ENCODE results near the gene PCDHB11. TPM values are rescaled to one million over a fixed set of nuclear protein-coding genes. Genes with fewer than 3 reads are reported as not detected.
"Not testable (repeated sequence)": the region's sequence is repeated elsewhere in the genome, so short reads cannot be mapped to it uniquely, and the experiment has no call there.

The PCDHB11 gene
- total RNA-seq, 1 donor from 2014 or later = 0.13 TPM

- DNase-seq (ENCODE audit: low read depth, low spot score) = no peak
These were observed 37.3 kb downstream of the PCDHB11 start for GRCh38 chr5:141236516-141237313.

DNA sequence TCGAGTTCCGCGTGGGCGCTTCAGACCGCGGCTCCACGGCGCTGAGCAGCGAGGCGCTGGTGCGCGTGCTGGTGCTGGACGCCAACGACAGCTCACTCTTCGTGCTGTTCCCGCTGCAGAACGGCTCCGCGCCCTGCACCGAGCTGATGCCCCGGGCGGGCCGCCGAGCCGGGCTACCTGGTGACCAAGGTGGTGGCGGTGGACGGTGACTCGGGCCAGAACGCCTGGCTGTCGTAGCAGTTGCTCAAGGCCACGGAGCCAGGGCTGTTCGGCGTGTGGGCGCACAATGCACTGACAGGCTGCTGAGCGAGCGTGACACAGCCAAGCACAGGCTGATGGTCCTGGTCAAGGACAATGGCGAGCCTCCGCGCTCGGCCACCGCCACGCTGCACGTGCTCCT, 42.1 kb downstream of the PCDHB11 start:
- no peak for DNase-seq (ENCODE audit: low read depth, low spot score)

DNA sequence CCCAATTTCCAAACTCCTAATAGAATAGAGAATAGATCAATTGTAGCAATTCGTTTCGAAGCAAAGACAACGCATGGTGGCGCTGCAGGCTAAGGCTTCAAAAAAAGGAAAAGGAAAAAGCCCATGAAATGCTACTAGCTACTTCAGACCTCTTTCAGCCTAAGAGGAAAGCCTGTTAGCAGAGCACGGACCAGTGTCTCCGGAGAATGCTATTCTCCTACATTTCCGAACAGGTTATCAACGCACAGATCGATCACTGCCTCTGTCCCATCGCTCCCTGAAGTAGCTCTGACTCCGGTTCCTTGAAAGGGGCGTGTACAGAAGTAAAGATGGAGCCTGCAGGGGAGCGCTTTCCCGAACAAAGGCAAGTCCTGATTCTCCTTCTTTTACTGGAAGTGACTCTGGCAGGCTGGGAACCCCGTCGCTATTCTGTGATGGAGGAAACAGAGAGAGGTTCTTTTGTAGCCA, 45.9 kb downstream of the PCDHB11 start, which contains the start of gene PCDHB15:
Gene PCDHB15 (plus strand): TSS at position 146 of the 468 bp plus-strand sequence. CDS start 184 bp downstream, at position 330.
- no peak for DNase-seq (ENCODE audit: low read depth, low spot score)

GRCh38 chr5:141246971-141247370, 47.5 kb downstream of the PCDHB11 start:
- not testable (repeated sequence) for DNase-seq (ENCODE audit: low read depth, low spot score)

DNA sequence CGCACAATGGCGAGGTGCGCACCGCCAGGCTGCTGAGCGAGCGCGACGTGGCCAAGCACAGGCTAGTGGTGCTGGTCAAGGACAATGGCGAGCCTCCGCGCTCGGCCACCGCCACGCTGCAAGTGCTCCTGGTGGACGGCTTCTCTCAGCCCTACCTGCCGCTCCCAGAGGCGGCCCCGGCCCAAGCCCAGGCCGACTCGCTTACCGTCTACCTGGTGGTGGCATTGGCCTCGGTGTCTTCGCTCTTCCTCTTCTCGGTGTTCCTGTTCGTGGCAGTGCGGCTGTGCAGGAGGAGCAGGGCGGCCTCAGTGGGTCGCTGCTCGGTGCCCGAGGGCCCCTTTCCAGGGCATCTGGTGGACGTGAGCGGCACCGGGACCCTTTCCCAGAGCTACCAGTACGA, 48.0 kb downstream of the PCDHB11 start:
- not testable (repeated sequence) for DNase-seq (ENCODE audit: low read depth, low spot score)

GRCh38 chr5:141250576-141250975, 51.1 kb downstream of the PCDHB11 start:
- no peak for DNase-seq (ENCODE audit: low read depth, low spot score)

Other genes starting within 250 kb of the PCDHB11 start
- gene PCDHAC2, start 233.2 kb upstream of the PCDHB11 start, total RNA-seq = 2.0 and 2.5 TPM in 2 replicates
- not detected in 2 replicates for gene PCDHB1, start 148.3 kb upstream of the PCDHB11 start, total RNA-seq
- 1.4 and 2.9 TPM in 2 replicates for gene PCDHB2, start 105.0 kb upstream of the PCDHB11 start, total RNA-seq
- gene PCDHB3, start 99.2 kb upstream of the PCDHB11 start, total RNA-seq = 0.20 and 0.35 TPM in 2 replicates
- gene PCDHB4, start 77.8 kb upstream of the PCDHB11 start, total RNA-seq = 0.04 and 0.07 TPM in 2 replicates
- 0.39 and 0.53 TPM in 2 replicates for gene PCDHB5, start 64.4 kb upstream of the PCDHB11 start, total RNA-seq
- 0.04 and 0.07 TPM in 2 replicates for gene PCDHB6, start 49.6 kb upstream of the PCDHB11 start, total RNA-seq
- 0.28 and 0.40 TPM in 2 replicates for gene PCDHB7, start 27.0 kb upstream of the PCDHB11 start, total RNA-seq
- 0.04 and 0.07 TPM in 2 replicates for gene PCDHB8, start 21.8 kb upstream of the PCDHB11 start, total RNA-seq
- gene PCDHB16, start 17.2 kb upstream of the PCDHB11 start, total RNA-seq = under 0.01 and 0.13 TPM in 2 replicates
- gene PCDHB9, start 12.5 kb upstream of the PCDHB11 start, total RNA-seq = 0.04 and 0.07 TPM in 2 replicates
- 0.33 and 0.46 TPM in 2 replicates for gene PCDHB10, start 7.3 kb upstream of the PCDHB11 start, total RNA-seq
- 0.21 and 0.33 TPM in 2 replicates for gene PCDHB12, start 9.1 kb downstream of the PCDHB11 start, total RNA-seq
- gene PCDHB13, start 14.3 kb downstream of the PCDHB11 start, total RNA-seq = 0.33 and 0.99 TPM in 2 replicates
- 0.53 and 0.78 TPM in 2 replicates for gene PCDHB14, start 23.7 kb downstream of the PCDHB11 start, total RNA-seq
- gene PCDHB15, start 45.8 kb downstream of the PCDHB11 start, total RNA-seq = 0.26 and 0.95 TPM in 2 replicates
- gene SLC25A2, start 104.4 kb downstream of the PCDHB11 start, total RNA-seq = 0.13 and 0.32 TPM in 2 replicates
- 70.7 and 109 TPM in 2 replicates for gene TAF7, start 121.2 kb downstream of the PCDHB11 start, total RNA-seq
- 0.20 and 0.28 TPM in 2 replicates for gene PCDHGA1, start 130.9 kb downstream of the PCDHB11 start, total RNA-seq
- 0.79 and 0.92 TPM in 2 replicates for gene PCDHGA2, start 139.1 kb downstream of the PCDHB11 start, total RNA-seq
- 0.21 and 0.26 TPM in 2 replicates for gene PCDHGA3, start 144.2 kb downstream of the PCDHB11 start, total RNA-seq
- gene PCDHGB1, start 150.5 kb downstream of the PCDHB11 start, total RNA-seq = 0.59 and 0.63 TPM in 2 replicates
- 2.0 and 3.5 TPM in 2 replicates for gene PCDHGA4, start 155.4 kb downstream of the PCDHB11 start, total RNA-seq
- gene PCDHGB2, start 160.4 kb downstream of the PCDHB11 start, total RNA-seq = 1.3 TPM in 2 replicates
- gene PCDHGA5, start 164.5 kb downstream of the PCDHB11 start, total RNA-seq = 0.35 and 0.40 TPM in 2 replicates
- gene PCDHGB3, start 170.6 kb downstream of the PCDHB11 start, total RNA-seq = 1.3 and 1.6 TPM in 2 replicates
- 1.3 and 1.4 TPM in 2 replicates for gene PCDHGA6, start 174.3 kb downstream of the PCDHB11 start, total RNA-seq
- gene PCDHGA7, start 183.1 kb downstream of the PCDHB11 start, total RNA-seq = 0.59 and 0.95 TPM in 2 replicates
- gene PCDHGB4, start 188.1 kb downstream of the PCDHB11 start, total RNA-seq = 9.3 and 12.4 TPM in 2 replicates
- gene PCDHGA8, start 193.0 kb downstream of the PCDHB11 start, total RNA-seq = 0.46 and 0.95 TPM in 2 replicates
- gene PCDHGB5, start 198.3 kb downstream of the PCDHB11 start, total RNA-seq = 8.7 and 12.3 TPM in 2 replicates
- 1.2 and 1.8 TPM in 2 replicates for gene PCDHGA9, start 203.2 kb downstream of the PCDHB11 start, total RNA-seq
- gene PCDHGB6, start 208.4 kb downstream of the PCDHB11 start, total RNA-seq = 2.0 and 2.1 TPM in 2 replicates
- gene PCDHGA10, start 213.4 kb downstream of the PCDHB11 start, total RNA-seq = 3.1 and 4.0 TPM in 2 replicates
- gene PCDHGB7, start 218.1 kb downstream of the PCDHB11 start, total RNA-seq = 4.8 and 6.1 TPM in 2 replicates
- gene PCDHGA11, start 221.4 kb downstream of the PCDHB11 start, total RNA-seq = 8.7 and 11.1 TPM in 2 replicates
- 5.1 and 8.7 TPM in 2 replicates for gene PCDHGA12, start 230.9 kb downstream of the PCDHB11 start, total RNA-seq